OCI-LY1 (cell line): ENCODE data around the gene FAM98B.

Source experiments
- H2AFZ ChIP-seq: fragments of 200-600 bp; sonication (generic), shearing (Covaris generic); 2 replicates; pipeline ENCODE4 v1.6.0; 2014; ENCODE audit warnings: antibody characterized with exemption, mild to moderate bottlenecking, low read length
- H3F3A ChIP-seq: fragments of 200-600 bp; sonication (generic), shearing (Covaris generic); 2 replicates; pipeline ENCODE4 v1.6.0; 2014; ENCODE audit warnings: mild to moderate bottlenecking, antibody characterized with exemption, low read length, moderate library complexity; ENCODE audit not compliant: insufficient read depth
- H3K27ac ChIP-seq: fragments of 200-600 bp; sonication (generic); 2 replicates; pipeline ENCODE4 v1.5.1; 2014; ENCODE audit warnings: low read length, mixed run types, mild to moderate bottlenecking, low read depth; ENCODE audit not compliant: poor library complexity, severe bottlenecking
- H3K27me3 ChIP-seq: fragments of 200-600 bp; sonication (generic); 2 replicates; pipeline ENCODE4 v1.6.0; 2014; ENCODE audit warnings: antibody characterized with exemption, mild to moderate bottlenecking, low read length, moderate library complexity; ENCODE audit not compliant: insufficient read depth
- H3K36me3 ChIP-seq: fragments of 200-600 bp; sonication (generic); 2 replicates; pipeline ENCODE4 v1.6.1; 2014; ENCODE audit warnings: mild to moderate bottlenecking, antibody characterized with exemption, low read length, moderate library complexity, mixed read lengths; ENCODE audit not compliant: insufficient read depth
- H3K4me1 ChIP-seq: fragments of 200-600 bp; sonication (generic); 2 replicates; pipeline ENCODE4 v1.5.1; 2014; ENCODE audit warnings: mild to moderate bottlenecking, low read length, moderate library complexity; ENCODE audit not compliant: insufficient read depth, severe bottlenecking
- H3K4me2 ChIP-seq: fragments of 200-600 bp; sonication (generic), shearing (Covaris generic); 2 replicates; pipeline ENCODE4 v1.6.1; 2014; ENCODE audit warnings: low read length
- H3K4me3 ChIP-seq: fragments of 200-600 bp; sonication (generic); 2 replicates; pipeline ENCODE4 v1.5.1; 2014; ENCODE audit warnings: low read length, low read depth, mild to moderate bottlenecking, mixed read lengths; ENCODE audit not compliant: poor library complexity, severe bottlenecking
- H3K79me2 ChIP-seq: fragments of 200-600 bp; shearing (Covaris generic); 2 replicates; pipeline ENCODE4 v1.6.1; 2016; ENCODE audit warnings: mixed run types, low read length, mixed read lengths; ENCODE audit not compliant: insufficient read depth
- H3K9ac ChIP-seq: fragments of 200-600 bp; sonication (generic), shearing (Covaris generic); 2 replicates; pipeline ENCODE4 v1.6.1; 2014; ENCODE audit warnings: mild to moderate bottlenecking, low read length, mixed read lengths
- H3K9me2 ChIP-seq: fragments of 200-600 bp; sonication (generic), shearing (Covaris generic); 2 replicates; pipeline ENCODE4 v1.6.1; 2014; ENCODE audit warnings: low read depth, mild to moderate bottlenecking, low read length, mixed read lengths
- H3K9me3 ChIP-seq: fragments of 200-600 bp; shearing (Covaris generic); 2 replicates; pipeline ENCODE4 v1.6.1; 2014; ENCODE audit warnings: low read length, mixed read lengths
- H4K20me1 ChIP-seq: fragments of 200-600 bp; sonication (generic), shearing (Covaris generic); 2 replicates; pipeline ENCODE4 v1.6.0; 2016; ENCODE audit warnings: mild to moderate bottlenecking, low read length; ENCODE audit not compliant: insufficient read depth
- EZH2 ChIP-seq: fragments of 200-600 bp; sonication (generic), shearing (Covaris generic); IDR thresholded peaks from 2 replicates; pipeline ENCODE4 v1.8.0; 2017; ENCODE audit warnings: borderline replicate concordance, mixed run types, mild to moderate bottlenecking, antibody characterized with exemption, low read length, moderate library complexity, mixed read lengths
- TF ChIP-seq, protein P1 (sequence below): fragments of 200-600 bp; sonication (generic), shearing (Covaris generic); IDR thresholded peaks from 2 replicates; pipeline ENCODE4 v1.5.1; 2017; ENCODE audit warnings: mild to moderate bottlenecking, antibody characterized with exemption, low read length, moderate library complexity, mixed read lengths

FAM98B gene

GRCh38 chr15:38525489-38525888, 71.6 kb downstream of the FAM98B start:
- no peaks in the 10 kb centered on the region for H3K79me2 ChIP-seq
- H3F3A ChIP-seq: no peaks in the 10 kb centered on the region
- no peaks in the 10 kb centered on the region for H4K20me1 ChIP-seq
- H3K9me3 ChIP-seq: no peaks in the 10 kb centered on the region
- no peaks in the 10 kb centered on the region for H3K9me2 ChIP-seq
- H3K27me3 ChIP-seq: no peaks in the 10 kb centered on the region
- H3K27ac ChIP-seq: no peak overlapping the region
- no peak overlapping the region for H3K9ac ChIP-seq
- no peaks in the 10 kb centered on the region for H3K4me1 ChIP-seq
- TF ChIP-seq EZH2: no peak
- TF ChIP-seq, protein P1, sequence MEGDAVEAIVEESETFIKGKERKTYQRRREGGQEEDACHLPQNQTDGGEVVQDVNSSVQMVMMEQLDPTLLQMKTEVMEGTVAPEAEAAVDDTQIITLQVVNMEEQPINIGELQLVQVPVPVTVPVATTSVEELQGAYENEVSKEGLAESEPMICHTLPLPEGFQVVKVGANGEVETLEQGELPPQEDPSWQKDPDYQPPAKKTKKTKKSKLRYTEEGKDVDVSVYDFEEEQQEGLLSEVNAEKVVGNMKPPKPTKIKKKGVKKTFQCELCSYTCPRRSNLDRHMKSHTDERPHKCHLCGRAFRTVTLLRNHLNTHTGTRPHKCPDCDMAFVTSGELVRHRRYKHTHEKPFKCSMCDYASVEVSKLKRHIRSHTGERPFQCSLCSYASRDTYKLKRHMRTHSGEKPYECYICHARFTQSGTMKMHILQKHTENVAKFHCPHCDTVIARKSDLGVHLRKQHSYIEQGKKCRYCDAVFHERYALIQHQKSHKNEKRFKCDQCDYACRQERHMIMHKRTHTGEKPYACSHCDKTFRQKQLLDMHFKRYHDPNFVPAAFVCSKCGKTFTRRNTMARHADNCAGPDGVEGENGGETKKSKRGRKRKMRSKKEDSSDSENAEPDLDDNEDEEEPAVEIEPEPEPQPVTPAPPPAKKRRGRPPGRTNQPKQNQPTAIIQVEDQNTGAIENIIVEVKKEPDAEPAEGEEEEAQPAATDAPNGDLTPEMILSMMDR: no peak
- no peak overlapping the region for H2AFZ ChIP-seq
- H3K4me2 ChIP-seq: no peak overlapping the region
- H3K4me3 ChIP-seq: no peak overlapping the region
- no peaks in the 10 kb centered on the region for H3K36me3 ChIP-seq

- no peaks in the 10 kb centered on the region for H3F3A ChIP-seq
- no peak for TF ChIP-seq EZH2
- TF ChIP-seq, protein P1: no peak
- no peaks in the 10 kb centered on the region for H3K79me2 ChIP-seq
- H3K9me3 ChIP-seq: no peaks in the 10 kb centered on the region
- H3K27ac ChIP-seq: no peak overlapping the region
- no peaks in the 10 kb centered on the region for H3K36me3 ChIP-seq
- H3K27me3 ChIP-seq: no peaks in the 10 kb centered on the region
- no peak overlapping the region for H2AFZ ChIP-seq
- no peaks in the 10 kb centered on the region for H3K4me1 ChIP-seq
- H4K20me1 ChIP-seq: no peaks in the 10 kb centered on the region
- no peak overlapping the region for H3K4me2 ChIP-seq
- H3K4me3 ChIP-seq: no peak overlapping the region
- H3K9me2 ChIP-seq: no peaks in the 10 kb centered on the region
- H3K9ac ChIP-seq: no peak overlapping the region
Measured at GRCh38 chr15:38526158-38526557, 72.2 kb downstream of the FAM98B start.

GRCh38 chr15:38528294-38528693, 74.4 kb downstream of the FAM98B start:
- Histone ChIP-seq H3K4me2 (no peak overlapping the region), H2AFZ (no peak overlapping the region), H3K27me3 (no peaks in the 10 kb centered on the region), H4K20me1 (no peaks in the 10 kb centered on the region), H3K4me1 (no peaks in the 10 kb centered on the region), H3K79me2 (no peaks in the 10 kb centered on the region), H3K9ac (no peak overlapping the region), H3K4me3 (no peak overlapping the region), H3K36me3 (0 out of 2 replicates have a peak, but pooled peaks cover 5% of the 10 kb centered on the region), H3K9me2 (no peaks in the 10 kb centered on the region), H3K9me3 (no peaks in the 10 kb centered on the region), H3F3A (no peaks in the 10 kb centered on the region), H3K27ac (no peak overlapping the region)
- no peak for TF ChIP-seq EZH2
- TF ChIP-seq, protein P1: no peak
